HUES6 (cell line): ENCODE measurements around the gene RPS21.
A peak's percentile ranks its signal among the peaks of the same experiment; 100 is the strongest.

Experiments
- H3K27ac ChIP-seq: 2 replicates; pipeline ENCODE4 v1.7.0; 2013; ENCODE audit warnings: low read depth, mild to moderate bottlenecking, low read length, inconsistent platforms
- H3K27me3 ChIP-seq: 2 replicates; pipeline ENCODE4 v1.6.1; 2013; ENCODE audit warnings: low read length; ENCODE audit not compliant: control insufficient read depth, insufficient read depth
- H3K36me3 ChIP-seq: 2 replicates; pipeline ENCODE4 v1.6.1; 2013; ENCODE audit warnings: low read length; ENCODE audit not compliant: control insufficient read depth, insufficient read depth
- H3K4me1 ChIP-seq: 2 replicates; pipeline ENCODE4 v1.6.1; 2013; ENCODE audit warnings: low read length; ENCODE audit not compliant: control insufficient read depth, insufficient read depth
- H3K4me3 ChIP-seq: 2 replicates; pipeline ENCODE4 v1.5.1; 2013; ENCODE audit warnings: low read depth, low read length
- H3K9ac ChIP-seq: one replicate; pipeline ENCODE4 v1.6.1; 2013; ENCODE audit warnings: mild to moderate bottlenecking, low read length
- H3K9me3 ChIP-seq: 2 replicates; pipeline ENCODE4 v1.6.1; 2013; ENCODE audit warnings: low read depth, low read length; ENCODE audit not compliant: control insufficient read depth, insufficient read depth

The RPS21 gene

GRCh38 chr20:62409086-62409853 is 22.4 kb downstream of the RPS21 start:
- Histone ChIP-seq H3K27ac (no peak overlapping the region), H3K9me3 (no peaks in the 10 kb centered on the region), H3K36me3 (no peaks in the 10 kb centered on the region), H3K4me1 (peaks cover 27% of the 10 kb centered on the region), H3K27me3 (peaks cover 22% of the 10 kb centered on the region; the same call in 1 of the 2 replicates), H3K9ac (no peak overlapping the region), H3K4me3 (no peak overlapping the region)

- Histone ChIP-seq H3K36me3 (no peaks in the 10 kb centered on the region), H3K27me3 (peaks cover 22% of the 10 kb centered on the region; the same call in 1 of the 2 replicates), H3K27ac (no peak overlapping the region), H3K9ac (no peak overlapping the region), H3K4me1 (peaks cover 27% of the 10 kb centered on the region), H3K4me3 (peak overlapping the region; percentile 18; the same call in 1 of the 2 replicates), H3K9me3 (no peaks in the 10 kb centered on the region)
Observed at GRCh38 chr20:62409931-62410745, 23.2 kb downstream of the RPS21 start.

GRCh38 chr20:62410746-62411478 is 24.0 kb downstream of the RPS21 start:
- Histone ChIP-seq H3K36me3 (no peaks in the 10 kb centered on the region), H3K27me3 (peaks cover 22% of the 10 kb centered on the region; the same call in 1 of the 2 replicates), H3K4me1 (peaks cover 25% of the 10 kb centered on the region), H3K4me3 (no peak overlapping the region), H3K27ac (no peak overlapping the region), H3K9ac (no peak overlapping the region), H3K9me3 (no peaks in the 10 kb centered on the region)

- Histone ChIP-seq H3K4me3 (no peak overlapping the region), H3K36me3 (no peaks in the 10 kb centered on the region), H3K4me1 (peaks cover 21% of the 10 kb centered on the region), H3K27me3 (peaks cover 22% of the 10 kb centered on the region; the same call in 1 of the 2 replicates), H3K27ac (no peak overlapping the region), H3K9me3 (no peaks in the 10 kb centered on the region), H3K9ac (no peak overlapping the region)
Observed at GRCh38 chr20:62411479-62412193, 24.7 kb downstream of the RPS21 start.

- H3K9me3 ChIP-seq = no peaks in the 10 kb centered on the region
- H3K9ac ChIP-seq = no peak overlapping the region
- H3K4me1 ChIP-seq = peaks cover 20% of the 10 kb centered on the region
- no peak overlapping the region for H3K4me3 ChIP-seq
- peaks cover 22% of the 10 kb centered on the region; the same call in 1 of the 2 replicates for H3K27me3 ChIP-seq
- no peaks in the 10 kb centered on the region for H3K36me3 ChIP-seq
- no peak overlapping the region for H3K27ac ChIP-seq
Observed at GRCh38 chr20:62412194-62413024, 25.5 kb downstream of the RPS21 start.

- Histone ChIP-seq H3K27me3 (peaks cover 16% of the 10 kb centered on the region; the same call in 1 of the 2 replicates), H3K4me1 (peaks cover 14% of the 10 kb centered on the region), H3K36me3 (no peaks in the 10 kb centered on the region), H3K4me3 (no peak overlapping the region), H3K27ac (no peak overlapping the region), H3K9me3 (no peaks in the 10 kb centered on the region), H3K9ac (no peak overlapping the region)
Observed at GRCh38 chr20:62413025-62413570, 26.2 kb downstream of the RPS21 start.

- H3K27ac ChIP-seq = no peak overlapping the region
Observed at GRCh38 chr20:62413896-62414481, 27.1 kb downstream of the RPS21 start.

GRCh38 chr20:62415354-62416111 is 28.6 kb downstream of the RPS21 start:
- Histone ChIP-seq H3K27me3 (no peaks in the 10 kb centered on the region), H3K27ac (no peak overlapping the region), H3K4me3 (no peak overlapping the region), H3K36me3 (no peaks in the 10 kb centered on the region), H3K9me3 (no peaks in the 10 kb centered on the region), H3K9ac (no peak overlapping the region), H3K4me1 (peaks cover 6% of the 10 kb centered on the region)

More at GRCh38 chr20:62413896-62414481, 27.1 kb downstream of the RPS21 start:
- no peak overlapping the region for H3K9ac ChIP-seq
- H3K36me3 ChIP-seq = no peaks in the 10 kb centered on the region
- peaks cover 14% of the 10 kb centered on the region for H3K4me1 ChIP-seq
- H3K27me3 ChIP-seq = peaks cover 11% of the 10 kb centered on the region; the same call in 1 of the 2 replicates
- H3K9me3 ChIP-seq = no peaks in the 10 kb centered on the region
- H3K4me3 ChIP-seq = no peak overlapping the region
